HS-5 (cell line): ENCODE data around the gene IDE.

Source experiments
- DNase-seq: peaks from one replicate; pipeline ENCODE4 v3.0.0-alpha.2; 2012; ENCODE audit warnings: low read depth

The IDE gene

GRCh38 chr10:92567952-92568600 lies 5.8 kb downstream of the IDE start:
- no peak for DNase-seq

- no peak for DNase-seq
These were observed 11.5 kb downstream of the IDE start for GRCh38 chr10:92562424-92562823.

- DNase-seq = no peak
These were observed 14.8 kb downstream of the IDE start for GRCh38 chr10:92559046-92559445.

- DNase-seq = no peak
These were observed 19.9 kb downstream of the IDE start for GRCh38 chr10:92553959-92554358.

GRCh38 chr10:92552310-92552709 lies 21.6 kb downstream of the IDE start:
- DNase-seq = no peak

GRCh38 chr10:92550924-92551323 lies 23.0 kb downstream of the IDE start:
- no peak for DNase-seq

GRCh38 chr10:92547676-92548075 lies 26.2 kb downstream of the IDE start:
- DNase-seq = no peak

GRCh38 chr10:92545556-92545955 lies 28.3 kb downstream of the IDE start:
- DNase-seq = no peak

- no peak for DNase-seq
These were observed 29.6 kb downstream of the IDE start for GRCh38 chr10:92544296-92544695.

- no peak for DNase-seq
These were observed 31.4 kb downstream of the IDE start for GRCh38 chr10:92542458-92542857.

- DNase-seq = no peak
These were observed 32.3 kb downstream of the IDE start for GRCh38 chr10:92541583-92541982.

- no peak for DNase-seq
These were observed 35.5 kb downstream of the IDE start for GRCh38 chr10:92538231-92538958.

GRCh38 chr10:92530891-92531535 lies 42.9 kb downstream of the IDE start:
- no peak for DNase-seq

- DNase-seq = no peak
These were observed 43.5 kb downstream of the IDE start for GRCh38 chr10:92530421-92530820.

- no peak for DNase-seq
These were observed 46.2 kb downstream of the IDE start for GRCh38 chr10:92527716-92528115.

- DNase-seq = no peak
These were observed 50.3 kb downstream of the IDE start for GRCh38 chr10:92523639-92524038.

- DNase-seq = peak; percentile 47
These were observed 56.7 kb downstream of the IDE start for GRCh38 chr10:92517034-92517655.

- DNase-seq = no peak
These were observed 65.0 kb downstream of the IDE start for GRCh38 chr10:92508866-92509265.

- no peak for DNase-seq
These were observed 67.6 kb downstream of the IDE start for GRCh38 chr10:92506336-92506735.

- DNase-seq = no peak
These were observed 68.8 kb downstream of the IDE start for GRCh38 chr10:92505044-92505443.

- DNase-seq = no peak
These were observed 71.5 kb downstream of the IDE start for GRCh38 chr10:92502296-92502808.

- DNase-seq = no peak
These were observed 80.5 kb downstream of the IDE start for GRCh38 chr10:92493362-92493761.
